ENCODE measurements around the gene CYLD.

- TF ChIP-seq, protein P1, sequence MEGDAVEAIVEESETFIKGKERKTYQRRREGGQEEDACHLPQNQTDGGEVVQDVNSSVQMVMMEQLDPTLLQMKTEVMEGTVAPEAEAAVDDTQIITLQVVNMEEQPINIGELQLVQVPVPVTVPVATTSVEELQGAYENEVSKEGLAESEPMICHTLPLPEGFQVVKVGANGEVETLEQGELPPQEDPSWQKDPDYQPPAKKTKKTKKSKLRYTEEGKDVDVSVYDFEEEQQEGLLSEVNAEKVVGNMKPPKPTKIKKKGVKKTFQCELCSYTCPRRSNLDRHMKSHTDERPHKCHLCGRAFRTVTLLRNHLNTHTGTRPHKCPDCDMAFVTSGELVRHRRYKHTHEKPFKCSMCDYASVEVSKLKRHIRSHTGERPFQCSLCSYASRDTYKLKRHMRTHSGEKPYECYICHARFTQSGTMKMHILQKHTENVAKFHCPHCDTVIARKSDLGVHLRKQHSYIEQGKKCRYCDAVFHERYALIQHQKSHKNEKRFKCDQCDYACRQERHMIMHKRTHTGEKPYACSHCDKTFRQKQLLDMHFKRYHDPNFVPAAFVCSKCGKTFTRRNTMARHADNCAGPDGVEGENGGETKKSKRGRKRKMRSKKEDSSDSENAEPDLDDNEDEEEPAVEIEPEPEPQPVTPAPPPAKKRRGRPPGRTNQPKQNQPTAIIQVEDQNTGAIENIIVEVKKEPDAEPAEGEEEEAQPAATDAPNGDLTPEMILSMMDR (IDR thresholded peaks at IDR 0.05): no peak
- TF ChIP-seq POLR2A (IDR thresholded peaks at IDR 0.05): no peak
- no peak for TF ChIP-seq POLR2AphosphoS5 (IDR thresholded peaks at IDR 0.05)
Measured at GRCh38 chr16:50731130-50731988, 10.5 kb upstream of the CYLD start.

Data from prostate gland (tissue), 2 donors.